H1 (cell line): ENCODE measurements around the gene RAB22A. TPM values are rescaled to one million over a fixed set of nuclear protein-coding genes. Genes with fewer than 3 reads are reported as not detected.
A peak's percentile ranks its signal among the peaks of the same experiment; 100 is the strongest.

Experiments
- CTCF ChIA-PET: fragments of 300-600 bp; sonication (Branson Sonifier 250); formaldehyde crosslinking; loops from one replicate; lab custom pipeline; 2021; ENCODE audit not compliant: partially characterized antibody; lab: Charles Lee
- POLR2A ChIA-PET: fragments of 300-600 bp; sonication (Branson Sonifier 250); formaldehyde crosslinking; loops from one replicate; lab custom pipeline; 2021; ENCODE audit warnings: inconsistent platforms; ENCODE audit not compliant: partially characterized antibody; lab: Charles Lee
- DNase-seq, 2 experiments: peaks; one replicate each; pipeline versions ENCODE4 v3.0.0 to v3.0.0-alpha.2; 2010 to 2022; ENCODE audit warnings: low spot score in 2 of 2, low read depth in 1 of 2, mixed read lengths in 1 of 2
- FAIRE-seq: peaks from 2 replicates; lab custom pipeline; 2011; peaks lifted over from hg19 to GRCh38; lab: Jason Lieb, UNC
- H2AFZ ChIP-seq: 2 replicates; pipeline ENCODE4 v1.8.1; 2012; ENCODE audit warnings: low read length, inconsistent platforms
- H2AK5ac ChIP-seq: 2 replicates; pipeline ENCODE4 v1.6.1; 2013; ENCODE audit warnings: low read depth, low read length
- H2BK120ac ChIP-seq: replicated peaks from 2 replicates; pipeline ENCODE3; 2013; ENCODE audit warnings: low read depth, low read length, inconsistent platforms
- H2BK12ac ChIP-seq: 2 replicates; pipeline ENCODE4 v1.6.1; 2013; ENCODE audit warnings: low read depth, low read length
- H2BK15ac ChIP-seq: 2 replicates; pipeline ENCODE4 v1.6.1; 2013; ENCODE audit warnings: low read length
- H2BK20ac ChIP-seq: 2 replicates; pipeline ENCODE4 v1.6.1; 2013; ENCODE audit warnings: low read length
- H2BK5ac ChIP-seq: 2 replicates; pipeline ENCODE4 v1.6.1; 2013; ENCODE audit warnings: low read depth, low read length
- H3K14ac ChIP-seq: 2 replicates; pipeline ENCODE4 v1.6.1; 2013; ENCODE audit warnings: inconsistent platforms; ENCODE audit not compliant: insufficient read length
- H3K18ac ChIP-seq: 2 replicates; pipeline ENCODE4 v1.6.1; 2013; ENCODE audit warnings: low read length; ENCODE audit errors: extremely low read depth
- H3K23ac ChIP-seq: 2 replicates; pipeline ENCODE4 v1.6.1; 2013; ENCODE audit warnings: inconsistent platforms; ENCODE audit not compliant: insufficient read length
- H3K23me2 ChIP-seq: 2 replicates; pipeline ENCODE4 v1.6.1; 2013; ENCODE audit warnings: low read depth, low read length
- H3K27ac ChIP-seq: 2 replicates; pipeline ENCODE4 v1.6.1; 2011; ENCODE audit warnings: low read depth, low read length, inconsistent platforms
- H3K27me3 ChIP-seq, 4 experiments: replicated peaks in 1 of 4; 1 replicate in 1 of 4; 2 replicates in 3 of 4; pipeline versions ENCODE4 v1.6.1 to v1.8.1; 2011 to 2013; ENCODE audit warnings: low read length in 3 of 4, mild to moderate bottlenecking in 3 of 4, inconsistent platforms in 2 of 4, mixed read lengths in 2 of 4, moderate library complexity in 1 of 4; ENCODE audit not compliant: control insufficient read depth in 3 of 4, insufficient read depth in 3 of 4; ENCODE audit errors: extremely low read depth in 1 of 4
- H3K36me3 ChIP-seq, 4 experiments: 2 replicates each; pipeline versions ENCODE4 v1.6.1 to v1.8.1; 2011 to 2013; ENCODE audit warnings: mild to moderate bottlenecking in 4 of 4, low read length in 3 of 4, moderate library complexity in 2 of 4, control low read depth in 1 of 4, inconsistent platforms in 1 of 4; ENCODE audit not compliant: insufficient read depth in 4 of 4, control insufficient read depth in 2 of 4
- H3K4ac ChIP-seq: replicated peaks from 2 replicates; pipeline ENCODE3; 2013; ENCODE audit warnings: low read length, low read depth, mixed read lengths, inconsistent platforms; ENCODE audit not compliant: insufficient read length
- H3K4me1 ChIP-seq, 4 experiments: replicated peaks in 1 of 4; 1 replicate in 1 of 4; 2 replicates in 3 of 4; pipeline versions ENCODE4 v1.6.1 to v1.8.1; 2011 to 2013; ENCODE audit warnings: low read length in 3 of 4, inconsistent platforms in 2 of 4, mixed read lengths in 1 of 4; ENCODE audit not compliant: insufficient read depth in 4 of 4, control insufficient read depth in 3 of 4
- H3K4me2 ChIP-seq, 2 experiments: 2 replicates each; pipeline versions ENCODE4 v1.6.1 to v1.8.1; 2011 to 2013; ENCODE audit warnings: low read depth in 2 of 2, low read length in 2 of 2, control low read depth in 1 of 2, inconsistent platforms in 1 of 2, mild to moderate bottlenecking in 1 of 2; ENCODE audit not compliant: insufficient read depth in 1 of 2
- H3K4me3 ChIP-seq, 4 experiments: fragments of 200-600, 300-600 bp in 1 of 4; sonication (generic), shearing (Covaris generic), sonication (Bioruptor Twin) in 1 of 4; 2 replicates each; pipeline versions ENCODE4 v1.5.1 to v1.8.1; 2011 to 2016; ENCODE audit warnings: low read length in 4 of 4, low read depth in 3 of 4, control low read depth in 2 of 4, inconsistent platforms in 2 of 4, mild to moderate bottlenecking in 2 of 4, mixed read lengths in 1 of 4, moderate library complexity in 1 of 4; ENCODE audit not compliant: insufficient read depth in 2 of 4; ENCODE audit errors: extremely low read depth in 1 of 4
- H3K56ac ChIP-seq: replicated peaks from 2 replicates; pipeline ENCODE3; 2013; ENCODE audit warnings: low read depth, mild to moderate bottlenecking, mixed read lengths, low read length, inconsistent platforms; ENCODE audit not compliant: insufficient read length
- H3K79me1 ChIP-seq: 2 replicates; pipeline ENCODE4 v1.6.1; 2013; ENCODE audit warnings: low read depth, low read length, control low read depth
- H3K79me2 ChIP-seq, 2 experiments: 2 replicates each; pipeline versions ENCODE4 v1.6.1 to v1.8.1; 2012 to 2013; ENCODE audit warnings: low read length in 2 of 2, mild to moderate bottlenecking in 2 of 2, inconsistent platforms in 1 of 2; ENCODE audit not compliant: insufficient read depth in 2 of 2, control insufficient read depth in 1 of 2
- H3K9ac ChIP-seq, 4 experiments: replicated peaks in 1 of 4; 1 replicate in 1 of 4; 2 replicates in 3 of 4; pipeline versions ENCODE4 v1.6.1 to v1.8.1; 2011 to 2013; ENCODE audit warnings: low read depth in 3 of 4, low read length in 3 of 4, control low read depth in 2 of 4, mild to moderate bottlenecking in 2 of 4, moderate library complexity in 2 of 4, inconsistent platforms in 1 of 4; ENCODE audit errors: extremely low read depth in 1 of 4
- H3K9me3 ChIP-seq, 2 experiments: 2 replicates each; pipeline versions ENCODE4 v1.6.1 to v1.8.1; 2012 to 2013; ENCODE audit warnings: mild to moderate bottlenecking in 2 of 2, moderate library complexity in 2 of 2, control low read depth in 1 of 2, inconsistent platforms in 1 of 2, low read depth in 1 of 2, low read length in 1 of 2, mixed read lengths in 1 of 2; ENCODE audit not compliant: insufficient read depth in 2 of 2
- H4K20me1 ChIP-seq, 2 experiments: replicated peaks in 1 of 2; 2 replicates each; pipeline versions ENCODE3 to v1.8.1; 2011 to 2013; ENCODE audit warnings: inconsistent platforms in 2 of 2, low read length in 2 of 2, mild to moderate bottlenecking in 1 of 2; ENCODE audit not compliant: insufficient read depth in 2 of 2, control insufficient read depth in 1 of 2
- H4K5ac ChIP-seq: 2 replicates; pipeline ENCODE4 v1.6.1; 2013; ENCODE audit warnings: low read length, low read depth, mixed read lengths, inconsistent platforms; ENCODE audit not compliant: insufficient read length
- H4K8ac ChIP-seq: 2 replicates; pipeline ENCODE4 v1.8.0; 2013; ENCODE audit warnings: mild to moderate bottlenecking, moderate library complexity, low read length, inconsistent platforms; ENCODE audit not compliant: insufficient read depth; ENCODE audit errors: extremely low read depth
- H4K91ac ChIP-seq: replicated peaks from 2 replicates; pipeline ENCODE3; 2013; ENCODE audit warnings: low read length, mixed read lengths, inconsistent platforms; ENCODE audit not compliant: insufficient read length
- PHF8 ChIP-seq: fragments of 200-600 bp; sonication (generic); conservative IDR thresholded peaks from 2 replicates; pipeline ENCODE4 v1.7.1; 2012; ENCODE audit warnings: low read depth, mild to moderate bottlenecking, inconsistent platforms, low read length, moderate library complexity
- ZNF274 ChIP-seq: IDR thresholded peaks from 2 replicates; pipeline ENCODE4 v1.7.0; 2012; ENCODE audit warnings: low read length, borderline replicate concordance; ENCODE audit errors: extremely low read depth
- WGBS, 2 experiments: shearing (Covaris generic) in 1 of 2; methylation state at CpG; one replicate each; pipeline versions ENCODE4 v1.1.6 to v1.1.7; 2013 to 2015; ENCODE audit warnings: low lambda C conversion rate in 2 of 2, mixed read lengths in 2 of 2, inconsistent platforms in 1 of 2, low coverage in 1 of 2, missing lambda C conversion rate in 1 of 2; ENCODE audit not compliant: insufficient replicate concordance in 2 of 2, insufficient coverage in 1 of 2, insufficient read length in 1 of 2; ENCODE audit errors: extremely low coverage in 1 of 2, missing lambda C conversion rate in 1 of 2; 5-methylcytosine and 5-hydroxymethylcytosine counted together
- polyA plus RNA-seq, 7 experiments: library from polyadenylated mRNA; depleted of rRNA in 3 of 7; stranded (reverse) in 5 of 7; unstranded in 2 of 7; fragments of >200 nt in 5 of 7; fragments of 200-250 nt in 2 of 7; gene quantifications; 1 replicate in 5 of 7; 2 replicates in 1 of 7; 4 replicates in 1 of 7; pipeline versions ENCODE4 v1.2.1 to v1.2.3, GENCODE V29; 2011 to 2013; ENCODE audit warnings: missing spikeins in 2 of 7, mixed read lengths in 2 of 7
- total RNA-seq: library from RNA; stranded (reverse); fragmentation: NEBNext Ultra II Directional; extraction: Animal tissue kit (Norgen Biotek cat#: 25700); gene quantifications from 2 replicates; pipeline ENCODE4 v1.2.1, GENCODE V29; 2021

RAB22A gene
- total and polyA plus RNA-seq, 2 of the 8 experiments (the other 6 are each of a cell fraction or from before 2014, with no cell fraction given), result 3.1 to 6.6 TPM

DNA sequence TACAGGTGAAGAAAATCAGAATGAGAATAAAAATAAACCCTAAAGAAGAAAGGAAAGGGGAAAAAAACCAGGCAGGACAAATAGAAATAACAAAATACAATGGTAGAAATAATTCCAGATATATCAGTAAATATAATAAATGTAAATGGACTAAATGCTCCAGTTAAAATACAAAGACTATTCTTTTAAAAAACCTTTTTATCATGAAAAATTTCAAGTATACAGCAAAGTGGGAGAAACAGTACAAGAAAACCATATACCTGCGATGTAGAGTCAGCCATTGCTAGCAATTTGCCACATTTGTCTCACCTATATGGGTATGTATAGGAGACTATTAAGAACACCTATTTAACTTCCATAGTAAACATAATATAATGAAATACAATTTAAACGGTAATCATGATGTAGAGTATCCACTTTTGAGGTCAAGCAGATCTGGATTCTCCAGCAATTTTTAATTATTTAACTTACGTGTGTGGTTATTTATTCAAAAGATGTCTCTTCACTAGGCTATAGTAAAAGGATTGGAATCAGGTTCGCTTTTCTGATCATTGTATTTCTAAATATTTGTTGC, 78.6 kb downstream of the RAB22A start:
- 73% methylated on average over 4 of the region's 4 CpGs; no CpG with 5 or more reads in 1 of the 2 experiments for WGBS, 2 experiments
- peaks cover 1 to 5% of the 10 kb centered on the region in 2 experiments for H4K20me1 ChIP-seq
- H3K56ac ChIP-seq, result no peak overlapping the region
- peaks cover 20 to 36% of the 10 kb centered on the region in 2 experiments for H3K79me2 ChIP-seq
- H3K9ac ChIP-seq, result no peak overlapping the region
- no peak overlapping the region for H4K91ac ChIP-seq
- H4K5ac ChIP-seq, result no peak overlapping the region
- H3K27me3 ChIP-seq, result no peaks in the 10 kb centered on the region
- H2BK15ac ChIP-seq, result no peak overlapping the region
- H3K79me1 ChIP-seq, result peaks cover 6% of the 10 kb centered on the region
- H3K4me2 ChIP-seq, result 0 out of 4 replicates have a peak overlapping the region, but pooled peaks of 1 of the 2 experiments have one; percentile 9
- no peak overlapping the region for H3K23ac ChIP-seq
- H3K4ac ChIP-seq, result no peak overlapping the region
- H3K4me3 ChIP-seq, result peak overlapping the region in 1 of 4 experiments; percentile 79; a peak in 1 of 8 replicates
- H3K27ac ChIP-seq, result no peak overlapping the region
- H3K18ac ChIP-seq, result no peak overlapping the region
- no peaks in the 10 kb centered on the region for H3K9me3 ChIP-seq
- ChIA-PET POLR2A (interaction anchor here (1.2 to 1.3 kb wide), 2 partner anchors 8 to 12 kb away, joined by 5 read pairs; no protein-coding TSS in a partner anchor), CTCF (interaction anchor here (0.6 to 1.4 kb wide), 4 partner anchors 9 to 149 kb away, joined by 3 to 4 read pairs (median 3); no protein-coding TSS in a partner anchor)
- H3K36me3 ChIP-seq, result peaks cover 0 to 4% (median 2%) of the 10 kb centered on the region in 4 experiments; a peak in 2 of 8 replicates
- no peak overlapping the region for H2AK5ac ChIP-seq
- no peak for FAIRE-seq
- no peak overlapping the region for H2BK20ac ChIP-seq
- no peak overlapping the region for H2AFZ ChIP-seq
- H2BK12ac ChIP-seq, result no peak overlapping the region
- H3K4me1 ChIP-seq, result peaks cover 5 to 9% (median 6%) of the 10 kb centered on the region in 4 experiments; a peak in 6 of 7 replicates
- H2BK120ac ChIP-seq, result no peak overlapping the region
- TF ChIP-seq ZNF274, result no peak
- TF ChIP-seq PHF8, result no peak
- TF ChIP-seq, all 59 proteins: peak for 0
- DNase-seq, result no peak
- Histone ChIP-seq H3K23me2 (peaks cover 4% of the 10 kb centered on the region), H4K8ac (no peak overlapping the region), H3K14ac (no peak overlapping the region), H2BK5ac (no peak overlapping the region)
